OCI-M1 (cell line): ENCODE data around the gene EPHA7.

Experiments
- DNase-seq: peaks from one replicate; lab custom pipeline; 2025; lab: John Stamatoyannopoulos, UW

EPHA7 gene

GRCh38 chr6:93419304-93420162, at the start of gene EPHA7:
EPHA7 (minus strand) TSS chr6:93419559; CDS start chr6:93419341, 218 bp downstream.
- DNase-seq: peak; percentile 95

- peak; percentile 65 for DNase-seq
Measured at GRCh38 chr6:93468291-93468690, 48.9 kb upstream of the EPHA7 start.

GRCh38 chr6:93454533-93454932, 35.2 kb upstream of the EPHA7 start:
- peak; percentile 10 for DNase-seq

GRCh38 chr6:93453956-93454355, 34.6 kb upstream of the EPHA7 start:
- DNase-seq: peak; percentile 53

- peak; percentile 21 for DNase-seq
Measured at GRCh38 chr6:93447874-93448273, 28.5 kb upstream of the EPHA7 start.

GRCh38 chr6:93437491-93437890, 18.1 kb upstream of the EPHA7 start:
- no peak for DNase-seq

- DNase-seq: no peak
Measured at GRCh38 chr6:93433592-93433991, 14.2 kb upstream of the EPHA7 start.

GRCh38 chr6:93424303-93425064, 5.1 kb upstream of the EPHA7 start:
- peak; percentile 63 for DNase-seq

GRCh38 chr6:93423542-93423941, 4.2 kb upstream of the EPHA7 start:
- DNase-seq: peak; percentile 84

- DNase-seq: no peak
Measured at GRCh38 chr6:93420163-93420795, 920 bp upstream of the EPHA7 start.

- no peak for DNase-seq
Measured at GRCh38 chr6:93418408-93419303, 703 bp downstream of the EPHA7 start.

GRCh38 chr6:93418033-93418407, 1.3 kb downstream of the EPHA7 start:
- no peak for DNase-seq

- DNase-seq: no peak
Measured at GRCh38 chr6:93417421-93418013, 1.8 kb downstream of the EPHA7 start.

GRCh38 chr6:93416571-93417420, 2.6 kb downstream of the EPHA7 start:
- DNase-seq: no peak

GRCh38 chr6:93413190-93413589, 6.2 kb downstream of the EPHA7 start:
- no peak for DNase-seq

- DNase-seq: peak; percentile 19
Measured at GRCh38 chr6:93412452-93412851, 6.9 kb downstream of the EPHA7 start.

- peak; percentile 36 for DNase-seq
Measured at GRCh38 chr6:93407186-93407585, 12.2 kb downstream of the EPHA7 start.

- DNase-seq: no peak
Measured at GRCh38 chr6:93403390-93403789, 16.0 kb downstream of the EPHA7 start.

- peak; percentile 30 for DNase-seq
Measured at GRCh38 chr6:93398723-93399122, 20.6 kb downstream of the EPHA7 start.

- no peak for DNase-seq
Measured at GRCh38 chr6:93394471-93394870, 24.9 kb downstream of the EPHA7 start.
